Astrocyte of the spinal cord (primary cell): Measurements from ENCODE around the gene DLG4.

Experiments used
- DNase-seq: peaks from one replicate; pipeline ENCODE4 v3.0.0; 2011; ENCODE audit warnings: low read depth, low spot score
- H3K4me3 ChIP-seq: 2 replicates; pipeline ENCODE4 v1.5.1; 2011; ENCODE audit warnings: low read depth, mild to moderate bottlenecking, low read length, moderate library complexity
- CTCF ChIP-seq: IDR thresholded peaks from 2 replicates; pipeline ENCODE4 v1.5.1; 2012; ENCODE audit warnings: low read depth, mild to moderate bottlenecking, low read length, inconsistent platforms
- in situ Hi-C: cut with HindIII; loops from 2 replicates; pipeline ENCODE4 v1.10.0; 2017; ENCODE audit warnings: low sequenced_read_pairs

The DLG4 gene

GRCh38 chr17:7261379-7262191 is 41.9 kb upstream of the DLG4 start:
- H3K4me3 ChIP-seq: peak overlapping the region; percentile 27
- TF ChIP-seq CTCF: no peak
- DNase-seq: no peak
- in situ Hi-C loops: no loop called here

GRCh38 chr17:7260651-7261378 is 41.2 kb upstream of the DLG4 start:
- in situ Hi-C loops: no loop called here
- H3K4me3 ChIP-seq: peak overlapping the region; percentile 27
- TF ChIP-seq CTCF: no peak
- DNase-seq: no peak

GRCh38 chr17:7260151-7260550 is 40.5 kb upstream of the DLG4 start:
- H3K4me3 ChIP-seq: no peak overlapping the region
- in situ Hi-C loops: no loop called here
- DNase-seq: no peak
- TF ChIP-seq CTCF: no peak

- DNase-seq: no peak
- TF ChIP-seq CTCF: no peak
- in situ Hi-C loops: no loop called here
- no peak overlapping the region for H3K4me3 ChIP-seq
Measured at GRCh38 chr17:7259555-7259889, 39.9 kb upstream of the DLG4 start.

- DNase-seq: no peak
- in situ Hi-C loops: no loop called here
- TF ChIP-seq CTCF: no peak
- no peak overlapping the region for H3K4me3 ChIP-seq
Measured at GRCh38 chr17:7258731-7259554, 39.3 kb upstream of the DLG4 start.

- no peak for DNase-seq
- no peak overlapping the region for H3K4me3 ChIP-seq
- TF ChIP-seq CTCF: no peak
- in situ Hi-C loops: no loop called here
Measured at GRCh38 chr17:7256766-7257456, 37.3 kb upstream of the DLG4 start.
